Gastroesophageal sphincter (tissue), 4 donors: ENCODE measurements around the gene CHMP6. TPM values are rescaled to one million over a fixed set of nuclear protein-coding genes. Genes with fewer than 3 reads are reported as not detected.

ENCODE experiments used
- ATAC-seq: fragments of 150-250 bp; one replicate; pipeline ENCODE4 v1.9.1; 2016; ENCODE audit warnings: mild to moderate bottlenecking, moderate library complexity
- H3K27ac ChIP-seq, 4 donors: fragments of 200-600 bp; sonication (generic) in 3 of 4; 1 replicate in 3 of 4; 2 replicates in 1 of 4; pipeline ENCODE4 v1.5.1; 2016 to 2019
- H3K27me3 ChIP-seq: fragments of 200-600 bp; sonication (generic); one replicate; pipeline ENCODE4 v1.5.1; 2019
- H3K36me3 ChIP-seq, 2 donors: fragments of 200-600 bp; sonication (generic); one replicate each; pipeline ENCODE4 v1.5.1; 2019; ENCODE audit warnings: control low read depth in 1 of 2
- H3K4me1 ChIP-seq, 3 donors: fragments of 200-600 bp; sonication (generic); 1 replicate in 2 of 3; 2 replicates in 1 of 3; pipeline ENCODE4 v1.5.1; 2016 to 2019; ENCODE audit warnings: control low read depth in 2 of 3
- H3K4me3 ChIP-seq, 2 donors: fragments of 200-600 bp; sonication (generic); one replicate each; pipeline ENCODE4 v1.5.1; 2019; ENCODE audit warnings: mild to moderate bottlenecking in 1 of 2, moderate library complexity in 1 of 2
- H3K9me3 ChIP-seq, 3 donors: fragments of 200-600 bp; sonication (generic); one replicate each; pipeline ENCODE4 v1.5.1; 2017 to 2019; ENCODE audit warnings: control low read depth in 2 of 3
- EP300 ChIP-seq: sonication (generic); formaldehyde crosslinking; IDR thresholded peaks from one replicate; pipeline ENCODE4 v1.6.1; 2017; ENCODE audit warnings: antibody characterized with exemption, mild to moderate bottlenecking
- POLR2A ChIP-seq, 2 donors: fragments of 450-650 bp; IDR thresholded peaks; one replicate each; pipeline ENCODE4 v1.6.1; 2017; ENCODE audit warnings: antibody characterized with exemption in 2 of 2, mild to moderate bottlenecking in 2 of 2, moderate library complexity in 1 of 2
- POLR2AphosphoS5 ChIP-seq: sonication (generic); formaldehyde crosslinking; IDR thresholded peaks from one replicate; pipeline ENCODE4 v1.6.1; 2017; ENCODE audit warnings: antibody characterized with exemption
- WGBS, 2 donors: methylation state at CpG; one replicate each; pipeline ENCODE4 v1.1.5; 2018; ENCODE audit warnings: low coverage in 1 of 2; 5-methylcytosine and 5-hydroxymethylcytosine counted together
- total RNA-seq, 4 donors: library from RNA; depleted of rRNA; stranded (reverse); fragments of >200 nt; gene quantifications; one replicate each; pipeline ENCODE4 v1.1.0, GENCODE V29; 2016
- TF ChIP-seq, protein P1 (sequence below), 4 experiments: fragments of 200-600 bp in 2 of 4; fragments of 450-650 bp in 2 of 4; sonication (generic) in 1 of 4; IDR thresholded peaks; one replicate each; pipeline ENCODE4 v1.5.1; 2017 to 2019; ENCODE audit warnings: antibody characterized with exemption in 4 of 4, mild to moderate bottlenecking in 2 of 4, moderate library complexity in 2 of 4

The CHMP6 gene
- total RNA-seq, 4 donors from 2014 or later, result 17.6 to 26.0 (median 19.0) TPM

DNA sequence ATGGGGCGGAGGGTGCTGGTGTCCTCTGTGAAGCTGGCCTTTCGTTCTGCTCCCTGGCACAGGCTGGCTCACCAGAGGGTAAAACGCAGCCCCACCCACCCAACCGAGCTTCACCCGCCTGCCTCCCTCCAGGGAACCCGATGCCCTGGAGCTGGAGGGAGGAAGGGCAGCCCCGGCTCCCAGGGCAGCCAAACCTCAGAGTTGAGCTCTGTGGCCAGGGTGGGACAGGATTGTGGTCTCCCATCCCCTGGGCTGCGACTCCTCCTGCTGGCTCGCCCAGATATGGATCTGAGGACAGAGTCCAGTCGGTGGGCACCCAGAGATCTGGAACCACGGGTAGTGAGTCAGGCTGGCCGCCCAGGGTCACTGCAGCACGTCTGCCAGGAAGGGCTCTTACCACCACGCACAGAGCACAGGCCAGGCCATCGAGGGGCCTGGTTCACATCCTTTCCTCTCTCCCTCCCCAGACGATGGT lies 42.6 kb upstream of the CHMP6 start:
- TF ChIP-seq, protein P1, sequence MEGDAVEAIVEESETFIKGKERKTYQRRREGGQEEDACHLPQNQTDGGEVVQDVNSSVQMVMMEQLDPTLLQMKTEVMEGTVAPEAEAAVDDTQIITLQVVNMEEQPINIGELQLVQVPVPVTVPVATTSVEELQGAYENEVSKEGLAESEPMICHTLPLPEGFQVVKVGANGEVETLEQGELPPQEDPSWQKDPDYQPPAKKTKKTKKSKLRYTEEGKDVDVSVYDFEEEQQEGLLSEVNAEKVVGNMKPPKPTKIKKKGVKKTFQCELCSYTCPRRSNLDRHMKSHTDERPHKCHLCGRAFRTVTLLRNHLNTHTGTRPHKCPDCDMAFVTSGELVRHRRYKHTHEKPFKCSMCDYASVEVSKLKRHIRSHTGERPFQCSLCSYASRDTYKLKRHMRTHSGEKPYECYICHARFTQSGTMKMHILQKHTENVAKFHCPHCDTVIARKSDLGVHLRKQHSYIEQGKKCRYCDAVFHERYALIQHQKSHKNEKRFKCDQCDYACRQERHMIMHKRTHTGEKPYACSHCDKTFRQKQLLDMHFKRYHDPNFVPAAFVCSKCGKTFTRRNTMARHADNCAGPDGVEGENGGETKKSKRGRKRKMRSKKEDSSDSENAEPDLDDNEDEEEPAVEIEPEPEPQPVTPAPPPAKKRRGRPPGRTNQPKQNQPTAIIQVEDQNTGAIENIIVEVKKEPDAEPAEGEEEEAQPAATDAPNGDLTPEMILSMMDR (IDR thresholded peaks at IDR 0.05), result no peak
- no peak for TF ChIP-seq EP300
- TF ChIP-seq POLR2AphosphoS5, result no peak
- no peak for TF ChIP-seq POLR2A (IDR thresholded peaks at IDR 0.05)
- Histone ChIP-seq H3K36me3 (peaks cover 0 to 79% of the 10 kb centered on the region in 2 donors), H3K4me3 (no peak overlapping the region), H3K4me1 (peaks cover 0 to 46% (median 3%) of the 10 kb centered on the region in 3 donors), H3K9me3 (no peaks in the 10 kb centered on the region), H3K27ac (peak overlapping the region in 3 of 4 donors; percentile 63 to 78 (median 72)), H3K27me3 (no peaks in the 10 kb centered on the region)
- ATAC-seq, result no peak
- whole genome bisulfite sequencing, 2 donors, result 100% methylated on average over 1 of the region's 16 CpGs; no CpG with 5 or more reads in 1 of the 2 donors

DNA sequence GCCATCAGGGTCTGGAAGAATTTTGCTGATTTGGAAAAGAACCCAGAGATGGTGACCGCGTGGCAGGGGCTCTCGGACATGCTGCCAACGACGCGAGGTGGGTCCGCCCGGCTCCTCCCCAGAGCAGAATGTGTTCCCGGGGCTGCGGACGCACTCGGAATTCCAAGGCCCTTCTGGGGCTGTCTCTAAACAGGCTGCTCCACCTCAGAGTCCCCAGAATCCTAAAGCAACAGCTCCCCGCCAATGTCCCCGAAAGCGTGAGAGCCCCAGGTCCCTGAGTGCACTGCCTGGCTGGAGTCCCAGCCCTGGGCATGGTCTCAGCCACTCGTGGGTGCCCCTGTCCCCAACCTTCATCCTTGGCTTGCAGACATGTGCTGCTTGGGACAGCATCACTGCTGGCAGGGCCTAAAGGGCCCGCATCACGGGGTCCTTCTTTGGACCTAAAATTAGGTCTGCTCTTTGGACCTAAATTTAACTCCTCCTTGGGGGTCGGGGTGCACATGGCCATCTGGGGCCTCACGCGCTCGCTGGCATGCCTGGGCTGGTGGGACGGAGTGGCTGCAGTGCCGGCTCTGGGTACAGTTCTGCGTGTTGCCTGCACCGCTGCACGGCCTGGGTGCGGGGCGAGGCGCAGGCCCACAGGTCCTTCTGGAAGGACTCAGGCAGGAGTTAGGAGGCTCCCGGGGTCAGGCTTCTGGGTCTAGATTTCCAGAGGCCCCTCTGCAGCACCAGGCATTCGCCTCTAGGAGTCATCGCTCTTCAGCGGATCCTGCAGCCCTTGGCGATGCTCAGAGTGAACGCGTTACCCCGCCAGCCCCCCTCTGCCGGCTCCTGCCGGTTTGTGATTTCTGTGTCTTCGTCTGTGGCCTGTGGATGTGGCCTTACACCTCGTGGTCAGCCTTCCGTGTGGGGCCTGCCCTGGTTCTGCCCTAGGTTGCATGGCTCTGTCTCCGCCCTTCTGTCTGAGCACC lies 41.9 kb upstream of the CHMP6 start:
- 87 to 95% methylated on average over 3 to 4 of the region's 44 CpGs for WGBS, 2 donors
- TF ChIP-seq, protein P1 (IDR thresholded peaks at IDR 0.05), result peak in 2 of 4 experiments; percentile 12 to 37
- no peak for TF ChIP-seq POLR2A (IDR thresholded peaks at IDR 0.05)
- Histone ChIP-seq H3K4me3 (no peak overlapping the region), H3K36me3 (peaks cover 0 to 80% of the 10 kb centered on the region in 2 donors), H3K9me3 (no peaks in the 10 kb centered on the region), H3K27me3 (no peaks in the 10 kb centered on the region), H3K4me1 (peaks cover 0 to 38% (median 0%) of the 10 kb centered on the region in 3 donors), H3K27ac (peak overlapping the region in 3 of 4 donors; percentile 63 to 78 (median 72))
- no peak for ATAC-seq

DNA sequence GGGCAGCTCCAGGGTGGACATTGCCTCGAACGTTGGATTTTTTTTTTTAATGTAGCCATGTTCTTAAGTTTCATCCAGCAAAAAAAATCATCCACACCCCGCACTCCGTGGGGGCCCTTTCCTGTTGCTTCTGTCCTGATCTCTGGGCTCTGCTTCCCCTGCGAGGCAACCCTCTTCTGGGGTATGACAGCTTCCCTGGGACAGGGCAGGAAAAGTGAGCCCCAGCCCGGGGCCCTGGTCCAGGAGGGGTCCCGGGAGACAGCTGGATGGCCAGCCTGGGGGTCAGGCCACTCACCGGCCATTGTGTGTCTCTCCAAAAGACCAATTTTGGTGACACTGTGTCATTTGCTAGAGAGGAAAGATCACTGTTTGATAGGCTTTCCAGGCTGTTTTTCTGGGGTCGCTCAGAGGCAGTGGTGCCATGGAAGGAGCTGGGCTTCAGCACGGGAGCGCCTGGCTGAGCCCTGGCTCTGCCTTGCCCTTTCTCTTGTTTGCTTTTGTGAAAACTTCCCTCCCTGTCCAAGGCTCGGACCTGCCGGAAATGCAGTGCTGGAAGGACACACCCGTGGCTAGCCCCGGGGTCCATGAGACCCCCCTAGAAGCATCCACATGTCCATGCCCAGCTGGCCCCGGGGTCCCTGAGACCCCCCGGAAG lies 41.0 kb upstream of the CHMP6 start:
- WGBS, 2 donors, result 60 to 80% methylated on average over 1 to 2 of the region's 17 CpGs
- Histone ChIP-seq H3K36me3 (peaks cover 0 to 88% of the 10 kb centered on the region in 2 donors), H3K9me3 (no peaks in the 10 kb centered on the region), H3K27ac (peak overlapping the region in 1 of 4 donors; percentile 78), H3K4me3 (no peak overlapping the region), H3K27me3 (no peaks in the 10 kb centered on the region), H3K4me1 (peaks cover 0 to 35% (median 0%) of the 10 kb centered on the region in 3 donors)
- no peak for ATAC-seq
- TF ChIP-seq POLR2AphosphoS5 (no peak), POLR2A (IDR thresholded peaks at IDR 0.05) (no peak), EP300 (no peak)
- TF ChIP-seq, protein P1 (IDR thresholded peaks at IDR 0.05), result no peak

DNA sequence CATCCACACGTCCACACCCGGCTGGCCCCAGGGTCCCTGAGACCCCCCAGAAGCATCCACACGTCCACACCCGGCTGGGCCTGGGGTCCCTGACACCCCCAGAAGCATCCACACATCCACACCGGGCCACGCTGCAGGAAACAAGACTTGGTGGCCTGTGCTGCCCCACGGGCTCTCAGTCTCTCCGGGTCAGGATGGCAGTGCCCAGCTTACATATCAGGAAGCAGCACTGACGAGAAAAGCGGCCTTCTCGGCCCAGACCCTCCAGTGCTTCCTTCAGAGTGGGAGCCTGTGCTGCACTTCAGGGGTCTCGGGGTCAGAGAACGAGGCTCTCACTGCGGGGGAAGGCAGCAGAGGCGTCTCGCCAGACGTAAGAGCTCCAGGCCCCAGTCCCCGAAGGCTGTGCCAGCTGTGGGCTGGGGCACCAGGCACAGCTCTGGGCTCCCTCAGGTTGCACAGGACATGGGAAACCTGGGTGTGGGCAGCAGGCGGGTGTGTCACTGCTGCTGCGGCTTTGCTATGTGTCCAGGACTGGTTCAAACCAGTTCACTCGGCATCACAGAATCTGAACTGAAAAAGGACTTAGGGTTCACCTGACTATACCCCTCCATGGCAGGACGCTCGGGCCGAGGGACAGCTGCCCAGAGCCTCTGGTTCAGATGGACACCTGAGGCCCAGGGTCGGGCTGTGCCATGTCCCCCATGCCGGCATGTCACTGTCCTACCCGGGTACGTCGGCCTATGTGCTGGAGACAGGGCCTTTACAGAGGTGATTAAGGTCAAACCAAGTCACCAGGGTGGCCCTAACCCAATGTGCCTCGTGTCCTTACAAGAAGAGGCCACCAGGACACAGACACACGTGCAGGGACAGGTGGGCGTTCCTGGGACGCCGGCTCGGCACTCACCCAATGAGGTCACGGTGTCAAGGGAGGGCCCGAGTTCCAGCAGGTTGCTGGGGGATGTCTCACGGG lies 40.2 kb upstream of the CHMP6 start:
- Histone ChIP-seq H3K27ac (peak overlapping the region in 1 of 4 donors; percentile 78), H3K4me1 (peaks cover 0 to 35% (median 0%) of the 10 kb centered on the region in 3 donors), H3K4me3 (no peak overlapping the region), H3K27me3 (no peaks in the 10 kb centered on the region), H3K36me3 (peaks cover 0 to 81% of the 10 kb centered on the region in 2 donors), H3K9me3 (no peaks in the 10 kb centered on the region)
- no peak for ATAC-seq
- TF ChIP-seq POLR2A (IDR thresholded peaks at IDR 0.05), result no peak
- 80 to 93% methylated on average over 2 to 3 of the region's 38 CpGs for WGBS, 2 donors
